HG02798 (cell line): ENCODE data around the gene PARN.
A peak's percentile ranks its signal among the peaks of the same experiment; 100 is the strongest.

ENCODE experiments used
- ATAC-seq: cut with Tn5 transposase; IDR thresholded peaks from one replicate; pipeline ENCODE4 v1.9.1; 2021; ENCODE audit warnings: mild to moderate bottlenecking; ENCODE audit not compliant: unreplicated experiment, poor library complexity

The PARN gene

DNA sequence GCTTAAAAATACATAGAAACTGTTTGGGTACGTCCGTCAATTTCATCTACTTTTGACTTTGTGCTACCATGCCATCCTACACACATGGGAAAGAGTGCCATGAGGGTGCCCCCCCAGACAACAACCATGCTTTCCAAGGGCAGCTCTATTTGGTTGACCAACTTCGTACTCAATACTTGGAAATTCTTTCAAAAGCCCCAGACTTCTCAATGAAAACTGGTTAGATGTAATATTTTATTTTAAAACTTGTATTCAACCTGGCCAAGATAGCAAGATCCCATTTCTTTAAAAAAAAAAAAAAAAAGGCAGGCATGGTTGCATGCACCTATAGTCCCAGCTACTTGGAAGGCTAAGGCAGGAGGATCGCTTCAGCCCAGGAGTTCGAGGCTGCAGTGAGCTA lies 98.4 kb downstream of the PARN start:
- no peak for ATAC-seq

DNA sequence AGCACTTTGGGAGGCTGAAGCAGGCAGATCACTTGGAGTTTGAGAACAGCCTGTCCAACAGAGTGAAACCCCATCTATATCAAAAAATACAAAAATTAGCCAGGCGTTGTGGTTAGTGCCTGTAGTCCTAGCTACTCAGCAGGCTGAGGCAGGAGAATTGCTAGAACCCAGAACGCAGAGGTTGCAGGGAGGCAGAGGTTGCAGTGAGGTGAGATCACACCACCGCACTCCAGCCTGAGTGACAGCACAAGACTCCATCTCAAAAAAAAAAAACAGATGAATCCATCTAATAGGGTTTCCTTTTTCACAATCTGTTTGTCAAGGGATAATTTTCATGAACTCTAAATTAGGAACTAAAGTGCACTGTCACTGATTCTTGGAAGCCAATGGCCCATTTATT lies 99.0 kb downstream of the PARN start:
- ATAC-seq, result no peak

- ATAC-seq, result no peak
Measured at GRCh38 chr16:14530046-14530445, 100.0 kb downstream of the PARN start.

- ATAC-seq, result peak; percentile 42
Measured at GRCh38 chr16:14529010-14529669, 100.9 kb downstream of the PARN start.

DNA sequence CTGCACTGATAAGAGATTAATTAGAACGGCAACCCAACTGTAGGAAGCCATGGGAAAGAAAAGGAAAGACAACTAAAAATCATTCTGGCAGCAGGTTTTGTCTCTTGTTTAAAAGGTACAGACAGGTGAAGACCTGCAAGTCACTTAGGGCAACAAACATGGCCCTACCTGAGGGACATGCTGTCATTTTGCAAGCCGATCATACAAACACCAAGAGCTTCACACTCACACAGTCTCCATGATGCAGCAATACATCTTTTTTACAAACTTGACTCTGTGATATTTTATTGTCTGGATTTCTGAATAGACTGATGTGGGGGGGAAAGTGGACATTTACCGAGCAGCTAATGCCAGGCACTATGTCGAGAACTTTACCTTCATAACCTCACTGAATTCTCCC lies 101.8 kb downstream of the PARN start:
- ATAC-seq, result no peak

DNA sequence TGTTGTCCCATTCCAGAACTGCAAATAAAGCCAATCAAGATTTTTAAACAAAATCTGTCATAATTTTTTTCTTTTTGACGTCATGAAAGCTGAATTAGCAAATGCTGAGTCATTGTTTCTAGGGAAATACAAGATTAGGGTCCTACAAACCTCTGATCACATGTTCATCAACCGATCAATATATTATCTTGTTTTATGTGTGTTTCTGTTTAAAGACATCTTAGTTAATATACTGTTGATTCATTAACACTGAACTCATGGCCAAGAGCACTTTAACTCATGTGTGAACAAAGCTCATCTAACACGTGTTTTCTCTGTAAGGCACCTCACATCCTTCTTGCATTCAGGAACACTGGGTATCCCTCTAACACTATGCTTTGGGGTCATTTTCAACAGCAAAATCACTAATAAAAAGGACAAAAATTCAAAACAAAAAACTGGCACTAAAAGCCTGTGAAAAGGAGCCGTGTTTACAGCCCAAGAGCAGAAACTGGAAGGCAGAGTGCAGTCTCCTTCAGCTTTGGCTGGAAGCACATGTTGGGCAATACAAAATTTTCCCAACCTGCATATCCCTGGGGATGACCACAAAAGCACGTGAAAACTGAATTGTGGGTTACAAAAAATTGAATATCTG lies 102.5 kb downstream of the PARN start:
- ATAC-seq, result no peak

DNA sequence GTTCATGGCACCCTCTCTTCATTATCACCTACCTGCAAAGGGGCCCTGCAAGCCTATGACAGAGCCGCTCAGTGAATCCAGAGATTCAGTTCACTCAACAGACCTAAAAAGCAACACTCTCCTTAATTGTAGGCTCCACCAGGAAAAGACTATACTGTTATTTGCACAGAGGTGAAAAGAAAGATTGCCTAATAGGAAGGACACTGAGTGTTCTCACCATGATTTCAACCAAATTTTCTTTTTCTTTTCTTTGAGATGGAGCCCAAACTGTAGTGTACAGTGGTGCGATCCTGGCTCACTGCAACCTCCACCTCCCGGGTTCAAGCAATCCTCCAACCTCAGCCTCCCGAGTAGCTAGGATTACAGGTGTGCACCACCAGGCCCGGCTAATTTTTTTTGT lies 104.5 kb downstream of the PARN start:
- no peak for ATAC-seq

GRCh38 chr16:14524979-14525378 lies 105.1 kb downstream of the PARN start:
- ATAC-seq, result no peak

GRCh38 chr16:14523632-14524031 lies 106.4 kb downstream of the PARN start:
- no peak for ATAC-seq

GRCh38 chr16:14522671-14523070 lies 107.4 kb downstream of the PARN start:
- no peak for ATAC-seq

DNA sequence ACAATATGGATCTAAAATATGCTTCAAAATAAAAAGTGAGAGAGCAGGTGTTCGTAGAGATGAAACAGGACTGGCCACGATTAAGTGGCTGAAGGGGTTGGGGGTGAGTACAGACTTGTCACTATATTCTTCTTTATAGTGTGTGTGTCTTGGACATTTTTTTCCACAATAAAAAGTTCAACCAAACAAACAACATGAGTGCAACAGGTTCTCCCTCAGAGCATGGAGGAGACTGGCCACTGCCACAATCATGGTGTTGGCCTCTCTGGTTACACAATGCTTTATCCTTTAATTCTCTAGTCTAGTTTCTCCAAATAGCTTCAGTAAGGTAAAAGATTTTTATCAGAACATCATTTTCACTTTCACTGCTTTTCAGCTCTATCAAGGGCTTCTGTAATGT lies 109.3 kb downstream of the PARN start:
- no peak for ATAC-seq

- ATAC-seq, result no peak
Measured at GRCh38 chr16:14514967-14515366, 115.1 kb downstream of the PARN start.

DNA sequence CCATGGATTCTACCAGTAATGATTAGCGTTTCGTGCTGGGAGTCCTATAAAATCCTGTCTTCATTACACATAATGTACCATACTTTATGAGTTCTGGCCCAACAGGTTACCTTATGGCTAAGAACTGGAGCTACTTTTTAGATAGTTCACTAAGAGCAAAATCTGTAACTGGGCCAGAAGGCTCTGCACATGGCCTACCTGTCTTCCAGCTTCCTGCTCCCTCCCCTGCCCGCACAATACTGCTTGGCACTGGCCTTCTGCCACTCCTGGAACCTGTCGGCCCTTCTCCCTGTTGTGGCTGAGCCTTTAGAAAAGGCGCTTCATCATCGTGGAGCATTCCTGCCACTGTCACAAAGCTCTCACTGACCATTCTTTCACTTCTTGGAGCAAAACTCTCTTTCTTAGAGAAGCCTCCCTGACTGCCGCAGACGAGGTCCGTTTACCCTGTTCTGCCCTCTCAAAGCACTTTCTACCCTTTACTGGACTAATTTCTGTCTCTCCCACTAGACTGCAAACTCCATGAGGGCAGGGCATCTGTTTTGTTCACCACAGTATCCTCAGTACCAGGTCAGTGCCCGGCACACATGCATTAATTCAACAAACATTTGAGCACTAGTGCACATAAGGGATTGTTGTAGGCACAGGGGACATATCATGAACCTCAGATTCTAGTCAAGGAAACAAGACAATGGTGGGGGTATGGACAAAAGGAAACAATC lies 116.5 kb downstream of the PARN start:
- ATAC-seq, result no peak

- ATAC-seq, result no peak
Measured at GRCh38 chr16:14511800-14512135, 118.3 kb downstream of the PARN start.

DNA sequence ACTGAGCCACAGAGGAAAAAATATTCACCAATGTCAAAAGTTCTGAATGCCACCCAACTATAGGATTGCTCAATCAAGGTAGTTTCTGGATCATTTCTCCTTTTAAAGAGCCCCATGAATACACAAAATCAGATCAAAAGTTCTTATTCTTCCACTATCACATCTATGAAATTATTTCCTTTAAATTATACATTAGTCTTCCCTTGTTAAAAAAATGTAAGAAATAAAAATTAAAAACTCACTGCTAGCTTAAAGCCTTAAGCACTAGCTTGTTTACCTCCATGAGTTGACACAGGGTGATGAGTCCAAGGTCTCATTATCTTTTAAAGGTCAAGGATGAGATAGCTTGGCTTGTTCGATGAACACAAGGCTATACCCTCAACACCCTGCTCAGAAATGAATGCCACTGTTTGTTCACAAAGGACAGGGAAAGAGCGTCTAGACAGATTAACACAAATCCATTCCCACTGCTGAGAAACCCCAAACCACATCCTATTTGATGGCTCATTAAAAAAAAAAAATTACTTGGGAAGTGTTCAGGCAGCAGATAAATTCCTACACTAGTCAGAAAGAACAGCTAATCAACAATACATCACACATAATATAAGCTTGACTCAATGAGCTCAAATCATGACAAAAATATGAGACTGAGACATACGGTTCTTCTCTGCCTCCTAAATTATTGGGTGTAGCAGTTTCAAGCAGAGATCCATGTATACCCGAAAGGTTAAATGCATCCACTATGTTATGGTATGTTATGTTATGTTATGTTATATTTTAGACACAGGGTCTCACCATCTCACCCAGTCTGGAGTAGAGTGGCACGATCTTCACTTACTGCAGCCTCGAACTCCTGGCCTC lies 118.9 kb downstream of the PARN start:
- ATAC-seq, result no peak

- ATAC-seq, result no peak
Measured at GRCh38 chr16:14510581-14510938, 119.5 kb downstream of the PARN start.

DNA sequence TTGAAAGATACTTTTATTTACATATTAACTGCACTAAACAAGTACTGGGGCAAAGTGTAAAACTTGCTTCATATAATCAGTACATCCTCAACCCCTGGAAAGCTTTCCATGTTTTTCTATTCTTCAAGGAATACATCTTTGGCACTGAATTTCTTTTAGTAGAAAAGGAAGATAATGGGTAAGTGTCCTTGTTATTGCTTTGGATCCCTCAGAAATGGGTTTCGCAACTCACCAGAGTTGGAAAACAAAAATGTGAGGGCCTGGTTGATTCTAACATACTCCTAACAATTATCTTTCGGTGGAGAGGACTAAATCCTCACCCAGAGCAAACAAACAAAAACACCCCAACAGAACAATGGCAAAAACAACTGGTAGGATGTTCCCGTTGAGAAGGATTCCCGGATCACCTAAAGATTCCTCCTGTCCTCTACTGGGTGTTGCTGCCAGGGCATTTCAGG lies 120.4 kb downstream of the PARN start:
- no peak for ATAC-seq

- no peak for ATAC-seq
Measured at GRCh38 chr16:14509055-14509454, 121.0 kb downstream of the PARN start.

DNA sequence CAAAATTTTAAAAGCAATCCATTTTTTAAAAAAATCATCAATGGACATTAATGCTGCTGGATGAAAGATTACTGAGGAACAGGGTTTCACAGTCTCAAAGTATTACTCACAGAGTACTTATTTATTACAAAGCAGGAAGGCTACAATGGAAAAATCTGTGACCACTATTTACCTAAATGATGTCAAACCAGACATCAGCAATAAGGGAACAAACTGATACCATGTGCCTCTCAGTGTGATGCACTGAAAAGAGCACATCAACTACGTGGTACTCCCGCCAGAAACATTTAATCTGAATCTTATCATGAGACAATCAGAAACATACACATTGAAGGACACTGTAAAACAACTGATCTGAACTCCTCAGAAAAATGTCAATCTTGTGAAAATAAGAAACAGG lies 124.2 kb downstream of the PARN start:
- no peak for ATAC-seq

- ATAC-seq, result peak; percentile 74
Measured at GRCh38 chr16:14502932-14503741, 126.9 kb downstream of the PARN start.
